ENCODE measurements around the gene KCNH5.

Gene KCNH5

GRCh38 chr14:62673014-62673755 is 372.1 kb downstream of the KCNH5 start:
- no peak for DNase-seq

- DNase-seq: no peak
Measured at GRCh38 chr14:62670526-62670925, 374.7 kb downstream of the KCNH5 start.

- no peak for DNase-seq
Measured at GRCh38 chr14:62667421-62667914, 377.8 kb downstream of the KCNH5 start.

GRCh38 chr14:62665286-62665685 is 380.0 kb downstream of the KCNH5 start:
- DNase-seq: no peak

GRCh38 chr14:62663456-62663821 is 381.8 kb downstream of the KCNH5 start:
- no peak for DNase-seq

GRCh38 chr14:62662811-62663455 is 382.3 kb downstream of the KCNH5 start:
- DNase-seq: no peak

- DNase-seq: no peak
Measured at GRCh38 chr14:62661818-62662217, 383.4 kb downstream of the KCNH5 start.

- no peak for DNase-seq
Measured at GRCh38 chr14:62658631-62659030, 386.6 kb downstream of the KCNH5 start.

- DNase-seq: no peak
Measured at GRCh38 chr14:62657376-62657775, 387.9 kb downstream of the KCNH5 start.

- DNase-seq: no peak
Measured at GRCh38 chr14:62655166-62655565, 390.1 kb downstream of the KCNH5 start.

- no peak for DNase-seq
Measured at GRCh38 chr14:62654641-62655040, 390.6 kb downstream of the KCNH5 start.
